BJ (cell line): ENCODE measurements around the gene SLMAP. TPM values are rescaled to one million over a fixed set of nuclear protein-coding genes. Genes with fewer than 3 reads are reported as not detected.

Experiments used
- CTCF ChIA-PET: fragments of 350-600 bp; formaldehyde crosslinking; extraction: SDS; loops from one replicate; lab custom pipeline; 2021; ENCODE audit warnings: antibody characterized with exemption, inconsistent platforms; lab: Yijun Ruan, JAX
- POLR2A ChIA-PET: fragments of 300-600 bp; sonication (Branson Sonifier 250); formaldehyde crosslinking; extraction: SDS; loops from one replicate; lab custom pipeline; 2021; ENCODE audit warnings: antibody characterized with exemption; lab: Charles Lee
- DNase-seq: peaks from one replicate; pipeline ENCODE4 v3.0.0-alpha.2; 2011; ENCODE audit warnings: low read depth
- H3K27me3 ChIP-seq: 2 replicates; pipeline ENCODE4 v1.6.0; 2011; ENCODE audit warnings: low read length; ENCODE audit not compliant: control insufficient read depth, insufficient read depth
- H3K36me3 ChIP-seq: 2 replicates; pipeline ENCODE4 v1.5.1; 2011; ENCODE audit warnings: low read length; ENCODE audit not compliant: control insufficient read depth, insufficient read depth
- H3K4me3 ChIP-seq: 2 replicates; pipeline ENCODE4 v1.5.1; 2011; ENCODE audit warnings: low read depth, mild to moderate bottlenecking, control low read depth, low read length
- polyA plus RNA-seq: library from polyadenylated mRNA; depleted of rRNA; stranded (reverse); fragments of >200 nt; gene quantifications from 2 replicates; pipeline ENCODE4 v1.2.3, GENCODE V29; 2011
- TF ChIP-seq, protein P1 (sequence below): IDR thresholded peaks from 2 replicates; pipeline ENCODE4 v1.5.1; 2011; ENCODE audit warnings: low read depth, mild to moderate bottlenecking, control low read depth, inconsistent platforms, low read length, moderate library complexity; ENCODE audit not compliant: insufficient read depth

Gene SLMAP
- polyA plus RNA-seq, 1 experiment: 24.1 TPM

DNA sequence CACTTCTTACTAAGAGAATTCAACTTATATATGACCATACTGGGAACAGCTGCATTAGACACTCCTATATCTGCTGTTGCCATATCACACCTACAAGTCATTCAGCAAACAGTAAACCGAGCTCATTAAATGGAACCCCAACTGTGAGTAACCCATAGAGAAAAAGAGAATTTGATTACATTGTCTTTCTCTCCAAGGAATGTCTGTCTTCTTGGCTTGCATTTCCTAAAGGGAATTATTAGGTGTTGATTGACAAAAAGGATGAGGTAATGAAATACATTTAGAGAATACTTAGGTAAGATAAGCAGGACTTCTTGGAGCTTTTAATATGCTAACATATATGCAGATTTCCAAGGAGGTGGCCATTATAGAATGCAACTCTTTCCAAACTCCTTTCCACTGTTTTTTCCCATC, 76.8 kb downstream of the SLMAP start:
- TF ChIP-seq, protein P1, sequence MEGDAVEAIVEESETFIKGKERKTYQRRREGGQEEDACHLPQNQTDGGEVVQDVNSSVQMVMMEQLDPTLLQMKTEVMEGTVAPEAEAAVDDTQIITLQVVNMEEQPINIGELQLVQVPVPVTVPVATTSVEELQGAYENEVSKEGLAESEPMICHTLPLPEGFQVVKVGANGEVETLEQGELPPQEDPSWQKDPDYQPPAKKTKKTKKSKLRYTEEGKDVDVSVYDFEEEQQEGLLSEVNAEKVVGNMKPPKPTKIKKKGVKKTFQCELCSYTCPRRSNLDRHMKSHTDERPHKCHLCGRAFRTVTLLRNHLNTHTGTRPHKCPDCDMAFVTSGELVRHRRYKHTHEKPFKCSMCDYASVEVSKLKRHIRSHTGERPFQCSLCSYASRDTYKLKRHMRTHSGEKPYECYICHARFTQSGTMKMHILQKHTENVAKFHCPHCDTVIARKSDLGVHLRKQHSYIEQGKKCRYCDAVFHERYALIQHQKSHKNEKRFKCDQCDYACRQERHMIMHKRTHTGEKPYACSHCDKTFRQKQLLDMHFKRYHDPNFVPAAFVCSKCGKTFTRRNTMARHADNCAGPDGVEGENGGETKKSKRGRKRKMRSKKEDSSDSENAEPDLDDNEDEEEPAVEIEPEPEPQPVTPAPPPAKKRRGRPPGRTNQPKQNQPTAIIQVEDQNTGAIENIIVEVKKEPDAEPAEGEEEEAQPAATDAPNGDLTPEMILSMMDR: no peak
- Histone ChIP-seq H3K4me3 (no peak overlapping the region), H3K36me3 (no peaks in the 10 kb centered on the region), H3K27me3 (no peaks in the 10 kb centered on the region)
- POLR2A ChIA-PET: no interaction called here
- no peak for DNase-seq
- CTCF ChIA-PET: no interaction called here

DNA sequence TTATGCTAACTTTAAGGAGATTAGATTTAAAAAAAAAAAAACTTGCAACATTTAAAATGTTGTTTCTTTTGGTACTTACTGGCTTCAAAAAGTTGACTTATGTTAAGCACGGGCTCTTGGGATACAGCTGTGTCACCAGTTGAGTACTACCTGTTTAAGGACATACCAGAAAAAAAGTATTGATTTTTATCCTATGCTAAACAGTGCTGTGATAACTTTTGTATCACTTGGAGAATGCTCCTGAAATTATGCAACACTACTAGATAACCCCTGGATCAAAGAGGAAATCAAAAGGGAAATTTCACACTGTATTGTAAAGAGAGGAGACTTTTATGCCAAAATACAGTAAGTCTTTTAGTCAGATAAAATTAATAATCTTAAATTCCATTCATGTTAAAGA, 77.7 kb downstream of the SLMAP start:
- CTCF ChIA-PET: interaction anchor here (0.6 kb wide), 1 partner anchor 437 kb away, joined by 3 read pairs; no protein-coding TSS in a partner anchor
- Histone ChIP-seq H3K4me3 (no peak overlapping the region), H3K36me3 (no peaks in the 10 kb centered on the region), H3K27me3 (no peaks in the 10 kb centered on the region)
- DNase-seq: no peak
- POLR2A ChIA-PET: no interaction called here
- TF ChIP-seq, protein P1: no peak

DNA sequence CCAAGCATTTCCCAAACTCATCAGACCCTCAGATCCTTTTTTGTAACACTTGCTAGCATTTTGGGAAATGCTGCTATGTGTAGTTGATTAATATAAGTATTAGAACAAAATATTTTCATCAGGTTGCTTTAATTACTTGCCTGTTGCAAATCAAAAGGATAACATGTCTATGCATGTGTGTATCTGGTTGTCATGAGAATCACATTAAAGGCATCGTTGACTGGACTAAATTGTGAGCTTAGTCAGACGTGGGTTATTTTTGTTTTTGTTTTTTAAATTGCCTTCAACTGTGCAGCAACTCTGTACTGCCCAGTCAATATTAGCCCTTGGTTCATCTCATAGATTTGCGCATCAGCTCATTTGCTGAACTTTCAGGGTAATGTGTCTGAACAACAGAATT, 81.6 kb downstream of the SLMAP start:
- CTCF ChIA-PET: interaction anchor here (0.6 to 1.7 kb wide), 4 partner anchors 8 to 36 kb away, joined by 3 to 6 read pairs (median 4); no protein-coding TSS in a partner anchor

GRCh38 chr3:57838627-57839026, 82.5 kb downstream of the SLMAP start:
- Histone ChIP-seq H3K4me3 (no peak overlapping the region), H3K36me3 (no peaks in the 10 kb centered on the region), H3K27me3 (no peaks in the 10 kb centered on the region)
- ChIA-PET POLR2A (no interaction called here), CTCF (interaction anchor here (1.1 to 2.6 kb wide), 3 partner anchors 12 to 441 kb away, joined by 4 to 7 read pairs (median 6); no protein-coding TSS in a partner anchor)
- TF ChIP-seq, protein P1: no peak
- DNase-seq: no peak

More for the DNA sequence above, 81.6 kb downstream of the SLMAP start:
- TF ChIP-seq, protein P1: no peak
- no peaks in the 10 kb centered on the region for H3K36me3 ChIP-seq
- POLR2A ChIA-PET: no interaction called here
- no peaks in the 10 kb centered on the region for H3K27me3 ChIP-seq
- DNase-seq: no peak
- no peak overlapping the region for H3K4me3 ChIP-seq

GRCh38 chr3:57840473-57840872, 84.4 kb downstream of the SLMAP start:
- no peaks in the 10 kb centered on the region; the same call in 1 of the 2 replicates for H3K36me3 ChIP-seq
- no peaks in the 10 kb centered on the region for H3K27me3 ChIP-seq
- no peak overlapping the region for H3K4me3 ChIP-seq
- TF ChIP-seq, protein P1: no peak
- no peak for DNase-seq
- ChIA-PET CTCF (interaction anchor here (2.6 kb wide), 2 partner anchors 14 to 443 kb away, joined by 6 to 7 read pairs; no protein-coding TSS in a partner anchor), POLR2A (no interaction called here)
